Measurements from ENCODE around the gene CALML3.

Gene CALML3

GRCh38 chr10:5515948-5516761 is 8.6 kb upstream of the CALML3 start:
- Histone ChIP-seq H3K27me3 (replicated peaks; ENCODE audit: control insufficient read depth, insufficient read depth, low read length) (no peaks in the 10 kb centered on the region; the same call in none of the 2 replicates), H3K36me3 (ENCODE audit: control insufficient read depth, insufficient read depth, low read length) (no peaks in the 10 kb centered on the region), H3K4me3 (replicated peaks; ENCODE audit: low read depth, low read length) (no peak overlapping the region)
- DNase-seq (ENCODE audit: extremely low read depth, insufficient read length), result no peak
- TF ChIP-seq CTCF (IDR thresholded peaks at IDR 0.05; ENCODE audit: insufficient read depth, low read length, poor library complexity, severe bottlenecking), result no peak

DNA sequence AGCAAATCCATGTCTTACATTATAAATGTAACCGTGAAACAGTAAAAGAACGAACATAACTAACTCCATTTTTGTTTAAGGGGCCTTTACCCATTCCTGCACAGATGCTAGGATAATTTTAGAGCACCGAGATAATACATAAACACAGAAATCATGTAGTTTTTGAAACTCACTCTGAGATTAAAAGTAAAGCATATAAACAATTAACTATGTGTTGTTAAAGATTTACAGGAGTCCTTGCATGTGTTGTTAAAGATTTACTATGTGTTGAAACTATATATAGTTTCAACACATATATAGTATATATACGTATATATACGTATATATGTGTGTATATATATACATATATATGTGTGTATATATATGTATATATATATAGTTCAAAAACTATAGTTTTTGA is 7.2 kb upstream of the CALML3 start:
- Histone ChIP-seq H3K4me3 (replicated peaks; ENCODE audit: low read depth, low read length) (no peak overlapping the region), H3K36me3 (ENCODE audit: control insufficient read depth, insufficient read depth, low read length) (no peaks in the 10 kb centered on the region), H3K27me3 (replicated peaks; ENCODE audit: control insufficient read depth, insufficient read depth, low read length) (peaks cover 3% of the 10 kb centered on the region)
- no peak for TF ChIP-seq CTCF (IDR thresholded peaks at IDR 0.05; ENCODE audit: insufficient read depth, low read length, poor library complexity, severe bottlenecking)
- no peak for DNase-seq (ENCODE audit: extremely low read depth, insufficient read length)

- peaks cover 3% of the 10 kb centered on the region for H3K27me3 ChIP-seq (replicated peaks; ENCODE audit: control insufficient read depth, insufficient read depth, low read length)
- H3K4me3 ChIP-seq (replicated peaks; ENCODE audit: low read depth, low read length), result no peak overlapping the region
- no peaks in the 10 kb centered on the region for H3K36me3 ChIP-seq (ENCODE audit: control insufficient read depth, insufficient read depth, low read length)
- no peak for TF ChIP-seq CTCF (IDR thresholded peaks at IDR 0.05; ENCODE audit: insufficient read depth, low read length, poor library complexity, severe bottlenecking)
- DNase-seq (ENCODE audit: extremely low read depth, insufficient read length), result no peak
These were observed 6.6 kb upstream of the CALML3 start for GRCh38 chr10:5518143-5518542.

GRCh38 chr10:5519054-5519453 is 5.7 kb upstream of the CALML3 start:
- DNase-seq (ENCODE audit: extremely low read depth, insufficient read length), result no peak
- no peaks in the 10 kb centered on the region for H3K36me3 ChIP-seq (ENCODE audit: control insufficient read depth, insufficient read depth, low read length)
- no peak overlapping the region for H3K4me3 ChIP-seq (replicated peaks; ENCODE audit: low read depth, low read length)
- H3K27me3 ChIP-seq (replicated peaks; ENCODE audit: control insufficient read depth, insufficient read depth, low read length), result peaks cover 3% of the 10 kb centered on the region
- no peak for TF ChIP-seq CTCF (IDR thresholded peaks at IDR 0.05; ENCODE audit: insufficient read depth, low read length, poor library complexity, severe bottlenecking)

DNA sequence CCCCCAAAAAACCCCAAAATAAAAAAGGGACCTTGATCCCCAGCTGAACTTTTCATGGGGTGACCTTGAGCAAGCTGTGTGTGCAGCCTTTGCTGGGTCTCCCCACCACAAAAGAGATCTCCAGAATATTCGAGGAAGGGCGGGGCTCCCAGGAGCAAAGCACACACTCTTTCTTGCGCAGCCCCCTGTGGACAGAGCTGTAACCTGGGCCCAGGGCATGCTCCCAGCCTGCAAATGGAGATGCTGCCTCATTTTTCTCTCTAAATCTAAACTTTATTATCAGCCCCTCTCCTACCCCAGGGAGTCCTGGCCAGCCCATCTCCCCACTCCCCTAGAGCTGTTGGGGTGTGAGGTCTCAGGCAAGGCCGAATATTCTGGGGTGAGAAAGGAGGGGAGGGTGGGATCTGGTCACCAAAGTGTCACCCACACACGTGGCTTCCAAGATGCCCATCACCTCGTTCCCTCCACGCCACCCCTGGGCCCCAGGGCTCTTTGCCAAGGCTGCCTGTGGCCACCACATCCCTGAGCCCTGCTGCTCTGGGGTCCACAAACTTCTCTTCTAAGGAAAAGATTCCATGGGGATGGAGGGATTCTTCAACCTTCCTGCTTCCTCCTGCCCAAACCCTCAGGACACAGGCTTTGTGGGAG is 1.7 kb upstream of the CALML3 start:
- H3K4me3 ChIP-seq (replicated peaks; ENCODE audit: low read depth, low read length), result no peak overlapping the region
- H3K36me3 ChIP-seq (ENCODE audit: control insufficient read depth, insufficient read depth, low read length), result no peaks in the 10 kb centered on the region
- peaks cover 3% of the 10 kb centered on the region for H3K27me3 ChIP-seq (replicated peaks; ENCODE audit: control insufficient read depth, insufficient read depth, low read length)
- no peak for TF ChIP-seq CTCF (IDR thresholded peaks at IDR 0.05; ENCODE audit: insufficient read depth, low read length, poor library complexity, severe bottlenecking)
- no peak for DNase-seq (ENCODE audit: extremely low read depth, insufficient read length)

Data from GM06990 (cell line).